MCF 10A (cell line): ENCODE data around the gene SLC16A6. TPM values are rescaled to one million over a fixed set of nuclear protein-coding genes. Genes with fewer than 3 reads are reported as not detected.
"Not testable (repeated sequence)": the region's sequence is repeated elsewhere in the genome, so short reads cannot be mapped to it uniquely, and the experiment has no call there.

Source experiments
- BruUV-seq: library from RNA; stranded (reverse); fragments of 400-500 nt; replicated peaks from 2 replicates; lab custom pipeline; 2021; lab: Mats Ljungman, UMichigan
- CTCF ChIA-PET: fragments of 300-600 bp; sonication (Branson Sonifier 250); formaldehyde crosslinking; extraction: SDS; loops from one replicate; lab custom pipeline; 2021; ENCODE audit warnings: antibody characterized with exemption, inconsistent platforms; lab: Yijun Ruan, JAX
- POLR2A ChIA-PET: fragments of 300-600, 350-650 bp; sonication (Branson Sonifier 250); formaldehyde crosslinking; extraction: SDS; loops from one replicate; lab custom pipeline; 2020; ENCODE audit warnings: antibody characterized with exemption, inconsistent platforms; lab: Yijun Ruan, JAX
- DNase-seq: peaks from one replicate; pipeline ENCODE4 v3.0.0-alpha.2; 2018; ENCODE audit not compliant: unreplicated experiment
- H3K27ac Mint-ChIP-seq: one replicate; pipeline ENCODE4 v1.8.0; 2022; ENCODE audit warnings: mild to moderate bottlenecking, low read depth, mixed read lengths; ENCODE audit not compliant: unreplicated experiment
- H3K27me3 Mint-ChIP-seq: one replicate; pipeline ENCODE4 v1.8.0; 2022; ENCODE audit warnings: mixed read lengths; ENCODE audit not compliant: insufficient read depth, unreplicated experiment
- H3K36me3 Mint-ChIP-seq: one replicate; pipeline ENCODE4 v1.8.0; 2022; ENCODE audit warnings: mild to moderate bottlenecking, moderate library complexity, mixed read lengths; ENCODE audit not compliant: insufficient read depth, unreplicated experiment
- H3K4me1 Mint-ChIP-seq: one replicate; pipeline ENCODE4 v1.8.0; 2022; ENCODE audit warnings: mixed read lengths; ENCODE audit not compliant: insufficient read depth, unreplicated experiment
- H3K4me3 Mint-ChIP-seq: one replicate; pipeline ENCODE4 v1.8.0; 2022; ENCODE audit warnings: mild to moderate bottlenecking, moderate library complexity, mixed read lengths; ENCODE audit not compliant: unreplicated experiment
- H3K9me3 Mint-ChIP-seq: one replicate; pipeline ENCODE4 v1.8.0; 2022; ENCODE audit warnings: mixed read lengths; ENCODE audit not compliant: unreplicated experiment
- intact Hi-C: fragments of 100-400 bp; cut with micrococcal nuclease; formaldehyde crosslinking; loops from 2 replicates; pipeline ENCODE4 v1.14.1; 2022
- total RNA-seq: library from RNA; stranded (reverse); gene quantifications from 2 replicates; pipeline ENCODE4 v1.2.3, GENCODE V29; 2022
- TF ChIP-seq, protein P1 (sequence below): fragments of 200-600 bp; IDR thresholded peaks from one replicate; pipeline ENCODE4 v1.8.0; 2022; ENCODE audit warnings: antibody characterized with exemption, mild to moderate bottlenecking; ENCODE audit not compliant: unreplicated experiment

The SLC16A6 gene
- total RNA-seq, 1 experiment from 2014 or later: 1.4 TPM

- H3K27me3 Mint-ChIP-seq: peaks cover 2% of the 10 kb centered on the region
- intact Hi-C loops: no loop called here
Observed at GRCh38 chr17:68222606-68223005, 68.3 kb downstream of the SLC16A6 start.

GRCh38 chr17:68221786-68222185, 69.1 kb downstream of the SLC16A6 start:
- intact Hi-C loops: no loop called here
- DNase-seq: no peak
- Mint-ChIP-seq H3K9me3 (no peaks in the 10 kb centered on the region), H3K36me3 (peaks cover 6% of the 10 kb centered on the region), H3K27me3 (no peaks in the 10 kb centered on the region), H3K4me3 (no peak overlapping the region), H3K27ac (no peak overlapping the region), H3K4me1 (no peaks in the 10 kb centered on the region)
- no TSS peak for BruUV-seq
- ChIA-PET POLR2A (interaction anchor here (0.7 kb wide), 1 partner anchor 228 kb away, joined by 3 read pairs; no protein-coding TSS in a partner anchor), CTCF (interaction anchor here (0.7 to 1.1 kb wide), 2 partner anchors 40 to 236 kb away, joined by 3 read pairs; no protein-coding TSS in a partner anchor)
- TF ChIP-seq, protein P1, sequence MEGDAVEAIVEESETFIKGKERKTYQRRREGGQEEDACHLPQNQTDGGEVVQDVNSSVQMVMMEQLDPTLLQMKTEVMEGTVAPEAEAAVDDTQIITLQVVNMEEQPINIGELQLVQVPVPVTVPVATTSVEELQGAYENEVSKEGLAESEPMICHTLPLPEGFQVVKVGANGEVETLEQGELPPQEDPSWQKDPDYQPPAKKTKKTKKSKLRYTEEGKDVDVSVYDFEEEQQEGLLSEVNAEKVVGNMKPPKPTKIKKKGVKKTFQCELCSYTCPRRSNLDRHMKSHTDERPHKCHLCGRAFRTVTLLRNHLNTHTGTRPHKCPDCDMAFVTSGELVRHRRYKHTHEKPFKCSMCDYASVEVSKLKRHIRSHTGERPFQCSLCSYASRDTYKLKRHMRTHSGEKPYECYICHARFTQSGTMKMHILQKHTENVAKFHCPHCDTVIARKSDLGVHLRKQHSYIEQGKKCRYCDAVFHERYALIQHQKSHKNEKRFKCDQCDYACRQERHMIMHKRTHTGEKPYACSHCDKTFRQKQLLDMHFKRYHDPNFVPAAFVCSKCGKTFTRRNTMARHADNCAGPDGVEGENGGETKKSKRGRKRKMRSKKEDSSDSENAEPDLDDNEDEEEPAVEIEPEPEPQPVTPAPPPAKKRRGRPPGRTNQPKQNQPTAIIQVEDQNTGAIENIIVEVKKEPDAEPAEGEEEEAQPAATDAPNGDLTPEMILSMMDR: no peak

More at GRCh38 chr17:68222606-68223005, 68.3 kb downstream of the SLC16A6 start:
- Mint-ChIP-seq H3K27ac (no peak overlapping the region), H3K4me1 (no peaks in the 10 kb centered on the region), H3K9me3 (no peaks in the 10 kb centered on the region), H3K4me3 (no peak overlapping the region), H3K36me3 (peaks cover 6% of the 10 kb centered on the region)
- ChIA-PET POLR2A (interaction anchor here (0.7 kb wide), 1 partner anchor 227 kb away, joined by 3 read pairs; no protein-coding TSS in a partner anchor), CTCF (no interaction called here)
- no peak for DNase-seq
- BruUV-seq: no TSS peak
- TF ChIP-seq, protein P1: no peak

GRCh38 chr17:68220786-68221185, 70.1 kb downstream of the SLC16A6 start:
- POLR2A ChIA-PET, BruUV-seq, H3K4me1 Mint-ChIP-seq, H3K27me3 Mint-ChIP-seq, H3K9me3 Mint-ChIP-seq, H3K36me3 Mint-ChIP-seq, H3K4me3 Mint-ChIP-seq, intact Hi-C loops, H3K27ac Mint-ChIP-seq, DNase-seq: not testable (repeated sequence)
- CTCF ChIA-PET: interaction anchor here (0.6 to 1.1 kb wide), 2 partner anchors 23 to 237 kb away, joined by 3 read pairs; no protein-coding TSS in a partner anchor

- intact Hi-C loops, BruUV-seq, H3K9me3 Mint-ChIP-seq, CTCF ChIA-PET, POLR2A ChIA-PET, H3K27ac Mint-ChIP-seq, DNase-seq, H3K36me3 Mint-ChIP-seq, H3K27me3 Mint-ChIP-seq, H3K4me1 Mint-ChIP-seq, H3K4me3 Mint-ChIP-seq: not testable (repeated sequence)
Observed at GRCh38 chr17:68220186-68220585, 70.7 kb downstream of the SLC16A6 start.

- DNase-seq, H3K27ac Mint-ChIP-seq, H3K27me3 Mint-ChIP-seq, H3K4me1 Mint-ChIP-seq, H3K9me3 Mint-ChIP-seq, H3K4me3 Mint-ChIP-seq, intact Hi-C loops, BruUV-seq, POLR2A ChIA-PET, H3K36me3 Mint-ChIP-seq: not testable (repeated sequence)
- CTCF ChIA-PET: interaction anchor here (0.6 to 1.1 kb wide), 2 partner anchors 47 to 1282 kb away, joined by 3 read pairs; no protein-coding TSS in a partner anchor
Observed at GRCh38 chr17:68219429-68219828, 71.5 kb downstream of the SLC16A6 start.

Other genes with a start within 250 kb of the SLC16A6 start
- 127 and 147 TPM in 2 replicates for gene AMZ2, start 43.1 kb downstream of the SLC16A6 start, total RNA-seq
- 5.0 and 5.9 TPM in 2 replicates for gene ARSG, start 368 bp upstream of the SLC16A6 start, total RNA-seq
- gene WIPI1, start 166.4 kb upstream of the SLC16A6 start, total RNA-seq: 38.4 and 75.6 TPM in 2 replicates
- gene PRKAR1A, start 221.3 kb upstream of the SLC16A6 start, total RNA-seq: 264 and 271 TPM in 2 replicates